Neural crest cell (in vitro differentiated cells): ENCODE data around the gene MPPED2. TPM values are rescaled to one million over a fixed set of nuclear protein-coding genes. Genes with fewer than 3 reads are reported as not detected.

Source experiments
- DNase-seq: peaks from one replicate; pipeline ENCODE4 v3.0.0; 2021; ENCODE audit warnings: low read depth, mixed read lengths, low spot score
- H3K27ac Mint-ChIP-seq: one replicate; pipeline ENCODE4 v1.8.0; 2021; ENCODE audit warnings: mild to moderate bottlenecking, mixed read lengths; ENCODE audit not compliant: unreplicated experiment
- H3K27me3 Mint-ChIP-seq: 2 replicates; pipeline ENCODE4 v1.8.0; 2021; ENCODE audit warnings: low read depth, mild to moderate bottlenecking, mixed read lengths
- H3K36me3 Mint-ChIP-seq: 2 replicates; pipeline ENCODE4 v1.8.0; 2021; ENCODE audit warnings: low read depth, mild to moderate bottlenecking, mixed read lengths
- H3K4me1 Mint-ChIP-seq: 2 replicates; pipeline ENCODE4 v1.8.0; 2021; ENCODE audit warnings: mixed read lengths
- H3K4me3 Mint-ChIP-seq: one replicate; pipeline ENCODE4 v1.8.0; 2021; ENCODE audit warnings: mild to moderate bottlenecking, mixed read lengths
- H3K9me3 Mint-ChIP-seq: 2 replicates; pipeline ENCODE4 v1.8.0; 2021; ENCODE audit warnings: mixed read lengths
- CTCF ChIP-seq: fragments of 200-600 bp; sonication (generic); conservative IDR thresholded peaks from 2 replicates; pipeline ENCODE4 v1.5.0; 2021; ENCODE audit warnings: antibody characterized with exemption, mild to moderate bottlenecking
- total RNA-seq: library from RNA; stranded (reverse); gene quantifications from 2 replicates; pipeline ENCODE4 v1.2.1, GENCODE V29; 2021

The MPPED2 gene
- total RNA-seq, 1 donor from 2014 or later: 3.1 TPM

- no peaks in the 10 kb centered on the region for H3K36me3 Mint-ChIP-seq
- no peak for DNase-seq
- no peak overlapping the region for H3K4me3 Mint-ChIP-seq
- no peaks in the 10 kb centered on the region for H3K9me3 Mint-ChIP-seq
- no peaks in the 10 kb centered on the region for H3K27me3 Mint-ChIP-seq
- peaks cover 38% of the 10 kb centered on the region for H3K4me1 Mint-ChIP-seq
- no peak for TF ChIP-seq CTCF
- no peak overlapping the region for H3K27ac Mint-ChIP-seq
These were observed 174.8 kb downstream of the MPPED2 start for GRCh38 chr11:30411383-30411782.

GRCh38 chr11:30406978-30407762 is 179.0 kb downstream of the MPPED2 start:
- no peak for DNase-seq
- Mint-ChIP-seq H3K27ac (no peak overlapping the region), H3K9me3 (no peaks in the 10 kb centered on the region), H3K27me3 (no peaks in the 10 kb centered on the region), H3K4me1 (peaks cover 33% of the 10 kb centered on the region), H3K36me3 (no peaks in the 10 kb centered on the region), H3K4me3 (no peak overlapping the region)
- TF ChIP-seq CTCF: no peak

GRCh38 chr11:30405385-30405784 is 180.8 kb downstream of the MPPED2 start:
- Mint-ChIP-seq H3K36me3 (no peaks in the 10 kb centered on the region), H3K9me3 (no peaks in the 10 kb centered on the region), H3K4me1 (peaks cover 26% of the 10 kb centered on the region), H3K4me3 (no peak overlapping the region), H3K27ac (no peak overlapping the region), H3K27me3 (no peaks in the 10 kb centered on the region)
- TF ChIP-seq CTCF: no peak
- DNase-seq: no peak

GRCh38 chr11:30404136-30404535 is 182.0 kb downstream of the MPPED2 start:
- no peak overlapping the region for H3K27ac Mint-ChIP-seq
- peaks cover 22% of the 10 kb centered on the region for H3K4me1 Mint-ChIP-seq
- DNase-seq: no peak
- TF ChIP-seq CTCF: no peak
- H3K27me3 Mint-ChIP-seq: no peaks in the 10 kb centered on the region
- no peaks in the 10 kb centered on the region for H3K9me3 Mint-ChIP-seq
- no peaks in the 10 kb centered on the region for H3K36me3 Mint-ChIP-seq
- H3K4me3 Mint-ChIP-seq: no peak overlapping the region

GRCh38 chr11:30395751-30396150 is 190.4 kb downstream of the MPPED2 start:
- no peak for DNase-seq
- peaks cover 14% of the 10 kb centered on the region for H3K4me1 Mint-ChIP-seq
- H3K4me3 Mint-ChIP-seq: no peak overlapping the region
- H3K36me3 Mint-ChIP-seq: no peaks in the 10 kb centered on the region
- H3K27ac Mint-ChIP-seq: no peak overlapping the region
- TF ChIP-seq CTCF: no peak
- no peaks in the 10 kb centered on the region for H3K9me3 Mint-ChIP-seq
- H3K27me3 Mint-ChIP-seq: no peaks in the 10 kb centered on the region
